HepG2 (cell line): ENCODE measurements around the gene CUL1. TPM values are rescaled to one million over a fixed set of nuclear protein-coding genes. Genes with fewer than 3 reads are reported as not detected.

Experiments
- FOSL1 ChIP-seq: sonication (generic); formaldehyde crosslinking; IDR thresholded peaks from 2 replicates; pipeline ENCODE4 v1.9.0; 2021; ENCODE audit warnings: missing genetic modification reagents, borderline replicate concordance
- FUBP1 ChIP-seq: sonication (generic); formaldehyde crosslinking; IDR thresholded peaks from 2 replicates; pipeline ENCODE4 v1.5.1; 2020; ENCODE audit warnings: missing genetic modification reagents, mild to moderate bottlenecking, borderline replicate concordance
- HOMEZ ChIP-seq: IDR thresholded peaks from 2 replicates; pipeline ENCODE4 v1.6.1; 2016; ENCODE audit warnings: low read depth
- IRX3 ChIP-seq: sonication (generic); formaldehyde crosslinking; IDR thresholded peaks from 2 replicates; pipeline ENCODE4 v1.8.1; 2023; ENCODE audit warnings: mild to moderate bottlenecking, low read depth, missing genetic modification reagents, borderline replicate concordance
- MNT ChIP-seq: fragments of 450-650 bp; IDR thresholded peaks from 2 replicates; pipeline ENCODE4 v1.6.1; 2016
- ONECUT2 ChIP-seq: sonication (generic); formaldehyde crosslinking; IDR thresholded peaks from 2 replicates; pipeline ENCODE4 v1.4.0; 2020; ENCODE audit warnings: missing genetic modification reagents
- PCBP2 ChIP-seq: fragments of 200-400 bp; formaldehyde crosslinking; optimal IDR thresholded peaks from 2 replicates; pipeline ENCODE3; 2018; ENCODE audit warnings: low read length, low read depth; ENCODE audit not compliant: poor library complexity, severe bottlenecking
- RBM22 ChIP-seq: fragments of 200-400 bp; formaldehyde crosslinking; optimal IDR thresholded peaks from 2 replicates; pipeline ENCODE3; 2017; ENCODE audit warnings: mild to moderate bottlenecking, low read length, moderate library complexity
- REL ChIP-seq: sonication (generic); formaldehyde crosslinking; conservative IDR thresholded peaks from 2 replicates; pipeline ENCODE4 v1.8.0; 2022; ENCODE audit warnings: mild to moderate bottlenecking, missing genetic modification reagents, moderate library complexity
- SP1 ChIP-seq, 2 experiments: fragments of 450-650 bp in 1 of 2; sonication (generic) in 1 of 2; formaldehyde crosslinking in 1 of 2; IDR thresholded peaks; 2 replicates each; pipeline versions ENCODE4 v1.4.0 to v1.6.1; 2016 to 2020; ENCODE audit warnings: missing genetic modification reagents in 1 of 2
- SP140L ChIP-seq: sonication (generic); formaldehyde crosslinking; IDR thresholded peaks from 2 replicates; pipeline ENCODE4 v1.4.0; 2020; ENCODE audit warnings: missing genetic modification reagents, borderline replicate concordance
- TEAD3 ChIP-seq: optimal IDR thresholded peaks from 2 replicates; pipeline ENCODE3; 2016; ENCODE audit warnings: borderline replicate concordance
- ZNF121 ChIP-seq: sonication (generic); formaldehyde crosslinking; IDR thresholded peaks from 2 replicates; pipeline ENCODE4 v1.5.0; 2020; ENCODE audit warnings: mild to moderate bottlenecking, missing genetic modification reagents
- ZNF280D ChIP-seq: sonication (generic); formaldehyde crosslinking; IDR thresholded peaks from 2 replicates; pipeline ENCODE4 v1.5.1; 2020; ENCODE audit warnings: mild to moderate bottlenecking, missing genetic modification reagents
- ZNF281 ChIP-seq: sonication (generic); formaldehyde crosslinking; IDR thresholded peaks from 2 replicates; pipeline ENCODE4 v1.4.0; 2020; ENCODE audit warnings: missing genetic modification reagents, borderline replicate concordance
- ZNF350 ChIP-seq: sonication (generic); formaldehyde crosslinking; IDR thresholded peaks from 2 replicates; pipeline ENCODE4 v1.4.0; 2020; ENCODE audit warnings: mild to moderate bottlenecking, low read depth, missing genetic modification reagents, borderline replicate concordance
- ZNF670 ChIP-seq: sonication (generic); formaldehyde crosslinking; IDR thresholded peaks from 2 replicates; pipeline ENCODE4 v1.8.0; 2022; ENCODE audit warnings: mild to moderate bottlenecking, missing genetic modification reagents, borderline replicate concordance
- polyA plus RNA-seq, 8 experiments: library from polyadenylated mRNA; depleted of rRNA in 3 of 8; stranded (reverse) in 7 of 8; unstranded in 1 of 8; fragments of >200 nt; fragmentation: Illumina TruSeq in 4 of 8; extraction: Trizol in 4 of 8; gene quantifications; 2 replicates each; pipeline versions ENCODE4 v1.2.1 to v1.2.3, GENCODE V29; 2011 to 2016; ENCODE audit warnings: low read depth in 4 of 8, missing spikeins in 1 of 8, mixed read lengths in 1 of 8; ENCODE audit not compliant: insufficient read depth in 1 of 8
- total RNA-seq, 5 experiments: library from RNA; depleted of rRNA; stranded (reverse); fragments of >200 nt; fragmentation: Illumina TruSeq; extraction: Trizol; gene quantifications; 2 replicates each; pipeline ENCODE4 v1.2.3, GENCODE V29; 2016; ENCODE audit warnings: low read depth in 1 of 5

The CUL1 gene
- total and polyA plus RNA-seq, 2 of the 13 experiments (the other 11 are each of a cell fraction or from before 2014, with no cell fraction given), result 30.1 to 45.9 TPM

GRCh38 chr7:148699024-148699781, 500 bp downstream of the CUL1 start (continued):
- TF ChIP-seq ZNF350 (CRISPR knock-in tag), result no peak; the same call in 1 of the 2 replicates
- no peak for TF ChIP-seq SP140L (CRISPR knock-in tag)
- no peak for TF ChIP-seq ZNF280D (CRISPR knock-in tag)
- TF ChIP-seq MNT, result no peak
- no peak for TF ChIP-seq ZNF670 (CRISPR knock-in tag)
- TF ChIP-seq REL (CRISPR knock-in tag), result 0 out of 2 replicates have a peak, but pooled peaks have one; percentile 59
- no peak for TF ChIP-seq IRX3 (CRISPR knock-in tag)
- no peak for TF ChIP-seq FOSL1 (CRISPR knock-in tag)
- TF ChIP-seq ONECUT2 (CRISPR knock-in tag), result no peak
- TF ChIP-seq SP1 (IDR thresholded peaks at IDR 0.05), result no peak
- no peak; the same call in 1 of the 2 replicates for TF ChIP-seq SP1 (CRISPR knock-in tag; IDR thresholded peaks at IDR 0.05)
- no peak for TF ChIP-seq PCBP2
- TF ChIP-seq FUBP1 (CRISPR knock-in tag), result no peak
- no peak for TF ChIP-seq HOMEZ (CRISPR knock-in tag)
- peak; percentile 51 for TF ChIP-seq TEAD3 (CRISPR knock-in tag)
- no peak for TF ChIP-seq RBM22
- no peak for TF ChIP-seq ZNF281 (CRISPR knock-in tag)
- TF ChIP-seq ZNF121 (CRISPR knock-in tag), result no peak
